GM23338 (cell line): ENCODE measurements around the gene VWA2. TPM values are rescaled to one million over a fixed set of nuclear protein-coding genes. Genes with fewer than 3 reads are reported as not detected.

ENCODE experiments used
- ATAC-seq: fragments of 200-7000 bp; cut with Tn5 transposase; 3 replicates; pipeline ENCODE4 v1.9.1; 2020
- DNase-seq: peaks from one replicate; pipeline ENCODE4 v3.0.0-alpha.2; 2015; ENCODE audit warnings: low spot score
- H2AFZ ChIP-seq: fragments of 200-600 bp; sonication (generic); 2 replicates; pipeline ENCODE4 v1.8.0; 2016; ENCODE audit warnings: antibody characterized with exemption, mild to moderate bottlenecking, moderate library complexity
- H3F3A ChIP-seq: fragments of 200-600 bp; sonication (generic); replicated peaks from 2 replicates; pipeline ENCODE4 v1.8.0; 2017; ENCODE audit warnings: antibody characterized with exemption, mixed run types, low read depth
- H3K27ac ChIP-seq: fragments of 200-600 bp; sonication (generic); 2 replicates; pipeline ENCODE4 v1.6.1; 2016; ENCODE audit warnings: low read depth
- H3K27me3 ChIP-seq: fragments of 200-600 bp; sonication (generic); 2 replicates; pipeline ENCODE4 v1.8.0; 2016; ENCODE audit warnings: mild to moderate bottlenecking, mixed run types, moderate library complexity; ENCODE audit not compliant: insufficient read depth
- H3K36me3 ChIP-seq: fragments of 200-600 bp; sonication (generic); 2 replicates; pipeline ENCODE4 v1.8.0; 2016; ENCODE audit warnings: mild to moderate bottlenecking; ENCODE audit not compliant: insufficient read depth
- H3K4me1 ChIP-seq: fragments of 200-600 bp; sonication (generic); 2 replicates; pipeline ENCODE4 v1.8.0; 2016; ENCODE audit warnings: mild to moderate bottlenecking, moderate library complexity; ENCODE audit not compliant: insufficient read depth
- H3K4me2 ChIP-seq: fragments of 200-600 bp; sonication (generic); 2 replicates; pipeline ENCODE4 v1.7.1; 2017; ENCODE audit warnings: mixed run types
- H3K4me3 ChIP-seq: fragments of 200-600 bp; sonication (generic); 2 replicates; pipeline ENCODE4 v1.6.1; 2016; ENCODE audit warnings: mixed run types
- H3K79me2 ChIP-seq: fragments of 200-600 bp; sonication (generic); replicated peaks from 2 replicates; pipeline ENCODE4 v1.8.0; 2017; ENCODE audit warnings: mild to moderate bottlenecking; ENCODE audit not compliant: insufficient read depth
- H3K9me2 ChIP-seq: fragments of 200-600 bp; sonication (generic); 2 replicates; pipeline ENCODE4 v1.8.0; 2017; ENCODE audit not compliant: insufficient read depth
- H4K20me1 ChIP-seq: fragments of 200-600 bp; sonication (generic); replicated peaks from 2 replicates; pipeline ENCODE4 v1.8.0; 2017; ENCODE audit warnings: mild to moderate bottlenecking; ENCODE audit not compliant: insufficient read depth
- H3K27ac Mint-ChIP-seq: 2 replicates; pipeline ENCODE4 v1.8.0; 2020; ENCODE audit warnings: inconsistent platforms, mild to moderate bottlenecking, moderate library complexity, mixed read lengths
- H3K27me3 Mint-ChIP-seq: 3 replicates; pipeline ENCODE4 v1.8.0; 2022; ENCODE audit warnings: low read depth, mild to moderate bottlenecking, moderate library complexity, mixed read lengths, inconsistent platforms; ENCODE audit not compliant: insufficient read depth, poor library complexity
- H3K36me3 Mint-ChIP-seq: 3 replicates; pipeline ENCODE4 v1.8.0; 2021; ENCODE audit warnings: low read depth, mild to moderate bottlenecking, inconsistent platforms, moderate library complexity, mixed read lengths
- H3K4me1 Mint-ChIP-seq: 3 replicates; pipeline ENCODE4 v1.8.0; 2020; ENCODE audit warnings: mild to moderate bottlenecking, inconsistent platforms, mixed read lengths
- H3K4me3 Mint-ChIP-seq: 3 replicates; pipeline ENCODE4 v1.8.0; 2021; ENCODE audit warnings: moderate library complexity, mild to moderate bottlenecking, inconsistent platforms, mixed read lengths
- H3K9me3 Mint-ChIP-seq: 3 replicates; pipeline ENCODE4 v1.8.0; 2020; ENCODE audit warnings: moderate library complexity, mild to moderate bottlenecking, inconsistent platforms, mixed read lengths
- CREB1 ChIP-seq: fragments of 250-450 bp; sonication (Bioruptor Pico); IDR thresholded peaks from 2 replicates; pipeline ENCODE4 v1.5.0; 2020; ENCODE audit warnings: low read depth, mild to moderate bottlenecking, moderate library complexity
- EZH2 ChIP-seq: fragments of 200-600 bp; sonication (generic); IDR thresholded peaks from one replicate; pipeline ENCODE4 v1.8.0; 2017; ENCODE audit warnings: antibody characterized with exemption, mild to moderate bottlenecking, low read depth; ENCODE audit not compliant: unreplicated experiment
- EZH2phosphoT487 ChIP-seq: fragments of 200-600 bp; sonication (generic); IDR thresholded peaks from one replicate; pipeline ENCODE4 v1.8.1; 2018; ENCODE audit warnings: antibody characterized with exemption; ENCODE audit not compliant: unreplicated experiment
- JUNB ChIP-seq: IDR thresholded peaks from one replicate; pipeline ENCODE4 v1.6.1; 2016; ENCODE audit warnings: antibody characterized with exemption; ENCODE audit not compliant: unreplicated experiment
- NANOG ChIP-seq: IDR thresholded peaks from 2 replicates; pipeline ENCODE4 v1.6.1; 2016; ENCODE audit warnings: antibody characterized with exemption, borderline replicate concordance
- POLR2AphosphoS5 ChIP-seq: IDR thresholded peaks from 2 replicates; pipeline ENCODE4 v1.6.1; 2016; ENCODE audit warnings: antibody characterized with exemption, low read depth
- STAT1 ChIP-seq: IDR thresholded peaks from one replicate; pipeline ENCODE4 v1.6.1; 2016; ENCODE audit warnings: antibody characterized with exemption; ENCODE audit not compliant: unreplicated experiment
- ZNF114 ChIP-seq: fragments of 250-450 bp; sonication (Bioruptor Pico); IDR thresholded peaks from 2 replicates; pipeline ENCODE4 v1.5.0; 2020; ENCODE audit warnings: mild to moderate bottlenecking, moderate library complexity
- ZNF331 ChIP-seq: fragments of 250-450 bp; sonication (Bioruptor Pico); IDR thresholded peaks from 2 replicates; pipeline ENCODE4 v1.5.0; 2020; ENCODE audit warnings: low read depth, mild to moderate bottlenecking, moderate library complexity
- polyA plus RNA-seq: library from polyadenylated mRNA; unstranded; fragments of >200 nt; fragmentation: Nextera tagmentation; extraction: Ambion mirVana; gene quantifications from 2 replicates; pipeline ENCODE4 v1.2.1, GENCODE V29; 2016
- total RNA-seq: library from RNA; depleted of rRNA; stranded (reverse); fragments of >200 nt; shearing (Covaris generic); gene quantifications from 2 replicates; pipeline ENCODE4 v1.2.3, GENCODE V29; 2014
- TF ChIP-seq, protein P1 (sequence below): fragments of 250-450 bp; sonication (Bioruptor Pico); IDR thresholded peaks from 2 replicates; pipeline ENCODE4 v1.5.0; 2020; ENCODE audit warnings: mild to moderate bottlenecking, moderate library complexity
- TF ChIP-seq, protein P2 (sequence below), 2 experiments: fragments of 200-600 bp in 1 of 2; sonication (generic) in 1 of 2; conservative IDR thresholded peaks; 2 replicates each; pipeline versions ENCODE4 v1.5.1 to v1.6.1; 2016 to 2017; ENCODE audit warnings: antibody characterized with exemption in 2 of 2, low read depth in 2 of 2, mild to moderate bottlenecking in 2 of 2, moderate library complexity in 1 of 2
- TF ChIP-seq, protein P3 (sequence below): IDR thresholded peaks from 2 replicates; pipeline ENCODE4 v1.6.1; 2016; ENCODE audit warnings: antibody characterized with exemption
- TF ChIP-seq, protein P4 (sequence below): IDR thresholded peaks from one replicate; pipeline ENCODE4 v1.6.1; 2018; ENCODE audit warnings: antibody characterized with exemption; ENCODE audit not compliant: unreplicated experiment

The VWA2 gene
- total and polyA plus RNA-seq, 2 experiments from 2014 or later: 0.48 to 3.7 TPM

DNA sequence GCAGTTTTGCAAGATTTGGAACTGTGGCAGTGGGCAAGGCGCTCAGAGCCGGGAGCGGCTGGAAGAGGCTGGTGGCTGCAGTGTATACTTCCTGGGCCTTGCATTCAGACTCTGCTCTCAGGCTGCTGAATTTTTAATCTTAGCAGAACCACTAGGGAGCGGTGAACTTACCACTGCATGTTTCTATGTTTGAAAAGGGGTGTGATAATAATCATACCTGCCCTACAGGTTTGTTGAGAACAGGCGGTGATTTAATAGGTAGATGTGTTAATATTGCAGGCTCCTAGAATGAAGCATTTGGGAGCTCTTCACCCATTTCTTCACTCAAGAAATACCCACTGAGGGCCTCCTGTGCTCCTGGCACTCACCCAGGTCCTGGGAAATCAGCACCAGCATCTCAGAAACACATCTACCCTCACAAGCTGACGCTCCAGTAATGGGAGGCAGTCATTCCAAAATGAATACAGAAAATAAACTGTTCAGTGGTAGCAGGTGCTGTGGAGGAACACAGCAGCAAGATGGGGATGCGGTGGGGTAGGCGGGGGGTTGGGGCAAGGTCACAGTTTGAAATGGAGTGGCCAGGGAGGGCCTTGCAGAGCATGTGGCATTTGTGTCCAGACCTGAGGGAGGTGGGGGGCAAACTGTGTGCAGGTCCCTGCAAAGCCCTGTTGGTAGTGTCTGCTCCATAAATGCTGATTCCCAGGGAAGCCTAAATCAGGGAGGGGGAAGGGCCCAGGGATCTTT, 41.0 kb downstream of the VWA2 start:
- Histone ChIP-seq H3K79me2 (no peaks in the 10 kb centered on the region), H3K9me2 (no peaks in the 10 kb centered on the region), H3K36me3 (no peaks in the 10 kb centered on the region), H3K4me1 (no peaks in the 10 kb centered on the region), H3K27me3 (no peaks in the 10 kb centered on the region), H3K4me2 (no peak overlapping the region), H3K27ac (no peak overlapping the region), H4K20me1 (no peaks in the 10 kb centered on the region), H2AFZ (no peak overlapping the region), H3F3A (no peaks in the 10 kb centered on the region), H3K4me3 (no peak overlapping the region)
- H3K9me3 Mint-ChIP-seq: no peaks in the 10 kb centered on the region
- H3K27me3 Mint-ChIP-seq: peaks cover 4% of the 10 kb centered on the region
- DNase-seq (no peak), ATAC-seq (no peak)
- no peak overlapping the region for H3K27ac Mint-ChIP-seq
- H3K36me3 Mint-ChIP-seq: no peaks in the 10 kb centered on the region
- no peak overlapping the region for H3K4me3 Mint-ChIP-seq
- no peaks in the 10 kb centered on the region for H3K4me1 Mint-ChIP-seq
- TF ChIP-seq EZH2: no peak
- no peak for TF ChIP-seq ZNF114
- TF ChIP-seq, protein P1, sequence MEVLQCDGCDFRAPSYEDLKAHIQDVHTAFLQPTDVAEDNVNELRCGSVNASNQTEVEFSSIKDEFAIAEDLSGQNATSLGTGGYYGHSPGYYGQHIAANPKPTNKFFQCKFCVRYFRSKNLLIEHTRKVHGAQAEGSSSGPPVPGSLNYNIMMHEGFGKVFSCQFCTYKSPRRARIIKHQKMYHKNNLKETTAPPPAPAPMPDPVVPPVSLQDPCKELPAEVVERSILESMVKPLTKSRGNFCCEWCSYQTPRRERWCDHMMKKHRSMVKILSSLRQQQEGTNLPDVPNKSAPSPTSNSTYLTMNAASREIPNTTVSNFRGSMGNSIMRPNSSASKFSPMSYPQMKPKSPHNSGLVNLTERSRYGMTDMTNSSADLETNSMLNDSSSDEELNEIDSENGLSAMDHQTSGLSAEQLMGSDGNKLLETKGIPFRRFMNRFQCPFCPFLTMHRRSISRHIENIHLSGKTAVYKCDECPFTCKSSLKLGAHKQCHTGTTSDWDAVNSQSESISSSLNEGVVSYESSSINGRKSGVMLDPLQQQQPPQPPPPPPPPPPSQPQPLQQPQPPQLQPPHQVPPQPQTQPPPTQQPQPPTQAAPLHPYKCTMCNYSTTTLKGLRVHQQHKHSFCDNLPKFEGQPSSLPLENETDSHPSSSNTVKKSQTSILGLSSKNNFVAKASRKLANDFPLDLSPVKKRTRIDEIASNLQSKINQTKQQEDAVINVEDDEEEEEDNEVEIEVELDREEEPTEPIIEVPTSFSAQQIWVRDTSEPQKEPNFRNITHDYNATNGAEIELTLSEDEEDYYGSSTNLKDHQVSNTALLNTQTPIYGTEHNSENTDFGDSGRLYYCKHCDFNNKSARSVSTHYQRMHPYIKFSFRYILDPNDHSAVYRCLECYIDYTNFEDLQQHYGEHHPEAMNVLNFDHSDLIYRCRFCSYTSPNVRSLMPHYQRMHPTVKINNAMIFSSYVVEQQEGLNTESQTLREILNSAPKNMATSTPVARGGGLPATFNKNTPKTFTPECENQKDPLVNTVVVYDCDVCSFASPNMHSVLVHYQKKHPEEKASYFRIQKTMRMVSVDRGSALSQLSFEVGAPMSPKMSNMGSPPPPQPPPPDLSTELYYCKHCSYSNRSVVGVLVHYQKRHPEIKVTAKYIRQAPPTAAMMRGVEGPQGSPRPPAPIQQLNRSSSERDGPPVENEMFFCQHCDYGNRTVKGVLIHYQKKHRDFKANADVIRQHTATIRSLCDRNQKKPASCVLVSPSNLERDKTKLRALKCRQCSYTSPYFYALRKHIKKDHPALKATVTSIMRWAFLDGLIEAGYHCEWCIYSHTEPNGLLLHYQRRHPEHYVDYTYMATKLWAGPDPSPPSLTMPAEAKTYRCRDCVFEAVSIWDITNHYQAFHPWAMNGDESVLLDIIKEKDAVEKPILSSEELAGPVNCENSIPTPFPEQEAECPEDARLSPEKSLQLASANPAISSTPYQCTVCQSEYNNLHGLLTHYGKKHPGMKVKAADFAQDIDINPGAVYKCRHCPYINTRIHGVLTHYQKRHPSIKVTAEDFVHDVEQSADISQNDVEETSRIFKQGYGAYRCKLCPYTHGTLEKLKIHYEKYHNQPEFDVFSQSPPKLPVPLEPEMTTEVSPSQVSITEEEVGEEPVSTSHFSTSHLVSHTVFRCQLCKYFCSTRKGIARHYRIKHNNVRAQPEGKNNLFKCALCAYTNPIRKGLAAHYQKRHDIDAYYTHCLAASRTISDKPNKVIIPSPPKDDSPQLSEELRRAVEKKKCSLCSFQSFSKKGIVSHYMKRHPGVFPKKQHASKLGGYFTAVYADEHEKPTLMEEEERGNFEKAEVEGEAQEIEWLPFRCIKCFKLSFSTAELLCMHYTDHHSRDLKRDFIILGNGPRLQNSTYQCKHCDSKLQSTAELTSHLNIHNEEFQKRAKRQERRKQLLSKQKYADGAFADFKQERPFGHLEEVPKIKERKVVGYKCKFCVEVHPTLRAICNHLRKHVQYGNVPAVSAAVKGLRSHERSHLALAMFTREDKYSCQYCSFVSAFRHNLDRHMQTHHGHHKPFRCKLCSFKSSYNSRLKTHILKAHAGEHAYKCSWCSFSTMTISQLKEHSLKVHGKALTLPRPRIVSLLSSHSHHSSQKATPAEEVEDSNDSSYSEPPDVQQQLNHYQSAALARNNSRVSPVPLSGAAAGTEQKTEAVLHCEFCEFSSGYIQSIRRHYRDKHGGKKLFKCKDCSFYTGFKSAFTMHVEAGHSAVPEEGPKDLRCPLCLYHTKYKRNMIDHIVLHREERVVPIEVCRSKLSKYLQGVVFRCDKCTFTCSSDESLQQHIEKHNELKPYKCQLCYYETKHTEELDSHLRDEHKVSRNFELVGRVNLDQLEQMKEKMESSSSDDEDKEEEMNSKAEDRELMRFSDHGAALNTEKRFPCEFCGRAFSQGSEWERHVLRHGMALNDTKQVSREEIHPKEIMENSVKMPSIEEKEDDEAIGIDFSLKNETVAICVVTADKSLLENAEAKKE: no peak
- TF ChIP-seq CREB1: no peak
- TF ChIP-seq, protein P2, sequence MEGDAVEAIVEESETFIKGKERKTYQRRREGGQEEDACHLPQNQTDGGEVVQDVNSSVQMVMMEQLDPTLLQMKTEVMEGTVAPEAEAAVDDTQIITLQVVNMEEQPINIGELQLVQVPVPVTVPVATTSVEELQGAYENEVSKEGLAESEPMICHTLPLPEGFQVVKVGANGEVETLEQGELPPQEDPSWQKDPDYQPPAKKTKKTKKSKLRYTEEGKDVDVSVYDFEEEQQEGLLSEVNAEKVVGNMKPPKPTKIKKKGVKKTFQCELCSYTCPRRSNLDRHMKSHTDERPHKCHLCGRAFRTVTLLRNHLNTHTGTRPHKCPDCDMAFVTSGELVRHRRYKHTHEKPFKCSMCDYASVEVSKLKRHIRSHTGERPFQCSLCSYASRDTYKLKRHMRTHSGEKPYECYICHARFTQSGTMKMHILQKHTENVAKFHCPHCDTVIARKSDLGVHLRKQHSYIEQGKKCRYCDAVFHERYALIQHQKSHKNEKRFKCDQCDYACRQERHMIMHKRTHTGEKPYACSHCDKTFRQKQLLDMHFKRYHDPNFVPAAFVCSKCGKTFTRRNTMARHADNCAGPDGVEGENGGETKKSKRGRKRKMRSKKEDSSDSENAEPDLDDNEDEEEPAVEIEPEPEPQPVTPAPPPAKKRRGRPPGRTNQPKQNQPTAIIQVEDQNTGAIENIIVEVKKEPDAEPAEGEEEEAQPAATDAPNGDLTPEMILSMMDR (conservative IDR thresholded peaks at IDR 0.05; ENCODE audit: low read depth in 2 of 2): no peak
- TF ChIP-seq, protein P3, sequence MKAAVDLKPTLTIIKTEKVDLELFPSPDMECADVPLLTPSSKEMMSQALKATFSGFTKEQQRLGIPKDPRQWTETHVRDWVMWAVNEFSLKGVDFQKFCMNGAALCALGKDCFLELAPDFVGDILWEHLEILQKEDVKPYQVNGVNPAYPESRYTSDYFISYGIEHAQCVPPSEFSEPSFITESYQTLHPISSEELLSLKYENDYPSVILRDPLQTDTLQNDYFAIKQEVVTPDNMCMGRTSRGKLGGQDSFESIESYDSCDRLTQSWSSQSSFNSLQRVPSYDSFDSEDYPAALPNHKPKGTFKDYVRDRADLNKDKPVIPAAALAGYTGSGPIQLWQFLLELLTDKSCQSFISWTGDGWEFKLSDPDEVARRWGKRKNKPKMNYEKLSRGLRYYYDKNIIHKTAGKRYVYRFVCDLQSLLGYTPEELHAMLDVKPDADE: no peak
- TF ChIP-seq POLR2AphosphoS5: no peak
- TF ChIP-seq EZH2phosphoT487: no peak
- TF ChIP-seq NANOG: no peak
- no peak for TF ChIP-seq JUNB
- TF ChIP-seq STAT1: no peak
- TF ChIP-seq ZNF331 (CRISPR knock-in tag): no peak
- TF ChIP-seq, protein P4, sequence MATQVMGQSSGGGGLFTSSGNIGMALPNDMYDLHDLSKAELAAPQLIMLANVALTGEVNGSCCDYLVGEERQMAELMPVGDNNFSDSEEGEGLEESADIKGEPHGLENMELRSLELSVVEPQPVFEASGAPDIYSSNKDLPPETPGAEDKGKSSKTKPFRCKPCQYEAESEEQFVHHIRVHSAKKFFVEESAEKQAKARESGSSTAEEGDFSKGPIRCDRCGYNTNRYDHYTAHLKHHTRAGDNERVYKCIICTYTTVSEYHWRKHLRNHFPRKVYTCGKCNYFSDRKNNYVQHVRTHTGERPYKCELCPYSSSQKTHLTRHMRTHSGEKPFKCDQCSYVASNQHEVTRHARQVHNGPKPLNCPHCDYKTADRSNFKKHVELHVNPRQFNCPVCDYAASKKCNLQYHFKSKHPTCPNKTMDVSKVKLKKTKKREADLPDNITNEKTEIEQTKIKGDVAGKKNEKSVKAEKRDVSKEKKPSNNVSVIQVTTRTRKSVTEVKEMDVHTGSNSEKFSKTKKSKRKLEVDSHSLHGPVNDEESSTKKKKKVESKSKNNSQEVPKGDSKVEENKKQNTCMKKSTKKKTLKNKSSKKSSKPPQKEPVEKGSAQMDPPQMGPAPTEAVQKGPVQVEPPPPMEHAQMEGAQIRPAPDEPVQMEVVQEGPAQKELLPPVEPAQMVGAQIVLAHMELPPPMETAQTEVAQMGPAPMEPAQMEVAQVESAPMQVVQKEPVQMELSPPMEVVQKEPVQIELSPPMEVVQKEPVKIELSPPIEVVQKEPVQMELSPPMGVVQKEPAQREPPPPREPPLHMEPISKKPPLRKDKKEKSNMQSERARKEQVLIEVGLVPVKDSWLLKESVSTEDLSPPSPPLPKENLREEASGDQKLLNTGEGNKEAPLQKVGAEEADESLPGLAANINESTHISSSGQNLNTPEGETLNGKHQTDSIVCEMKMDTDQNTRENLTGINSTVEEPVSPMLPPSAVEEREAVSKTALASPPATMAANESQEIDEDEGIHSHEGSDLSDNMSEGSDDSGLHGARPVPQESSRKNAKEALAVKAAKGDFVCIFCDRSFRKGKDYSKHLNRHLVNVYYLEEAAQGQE: no peak
